ENCODE results near the gene UBIAD1.

- TF ChIP-seq ZNF274 (IDR thresholded peaks at IDR 0.05; ENCODE audit: low read depth, low read length) (no peak), YY1 (IDR thresholded peaks at IDR 0.05; ENCODE audit: insufficient read depth, insufficient read length) (no peak)
Observed at GRCh38 chr1:11337580-11338073, 64.6 kb downstream of the UBIAD1 start.
